ENCODE data around the gene THRB. TPM values are rescaled to one million over a fixed set of nuclear protein-coding genes. Genes with fewer than 3 reads are reported as not detected.

THRB gene
- total and polyA plus RNA-seq, 2 donors (not counting 3 experiments of a cell fraction or from before 2014, with no cell fraction given) = 0.06 TPM; not detected in 1

- TF ChIP-seq POLR2AphosphoS5 (IDR thresholded peaks at IDR 0.05; ENCODE audit: insufficient read depth, low read depth, low read length) (no peak), GATA2 (IDR thresholded peaks at IDR 0.05; ENCODE audit: insufficient read depth, insufficient read length, low read depth, low read length) (no peak), MAX (IDR thresholded peaks at IDR 0.05; ENCODE audit: insufficient read depth, insufficient read length) (no peak), EZH2 (IDR thresholded peaks at IDR 0.05; ENCODE audit: borderline replicate concordance, low read depth, low read length, severe bottlenecking) (no peak), JUN (IDR thresholded peaks at IDR 0.05; ENCODE audit: borderline replicate concordance, insufficient read depth, insufficient read length, low read depth) (no peak), FOS (IDR thresholded peaks at IDR 0.05; ENCODE audit: borderline replicate concordance, insufficient read depth, low read length) (no peak), CTCF (IDR thresholded peaks at IDR 0.05; ENCODE audit: extremely low read depth in 1 of 2, insufficient read depth in 1 of 2, low read depth in 1 of 2, low read length in 2 of 2) (no peak), MYC (IDR thresholded peaks at IDR 0.05; ENCODE audit: low read depth, low read length) (no peak), POLR2A (IDR thresholded peaks at IDR 0.05; ENCODE audit: low read depth, low read length) (no peak)
- intact Hi-C loops (cut with micrococcal nuclease) (no loop called here), dilution Hi-C loops (cut with MboI; ENCODE audit: extremely low pct_ligation_motif_present, low sequenced_read_pairs) (no loop called here)
- Histone ChIP-seq H3K9me3 (replicated peaks; ENCODE audit: control insufficient read depth, insufficient read depth, low read length) (no peaks in the 10 kb centered on the region), H3K4me2 (ENCODE audit: insufficient read depth, low read length) (no peak overlapping the region), H3K9ac (replicated peaks; ENCODE audit: extremely low read depth, insufficient read depth, low read length) (no peak overlapping the region), H2AFZ (ENCODE audit: low read depth, low read length) (no peak overlapping the region), H3K36me3 (ENCODE audit: control insufficient read depth in 2 of 2, extremely low read depth in 1 of 2, insufficient read depth in 2 of 2, low read length in 2 of 2) (no peaks in the 10 kb centered on the region), H3K4me3 (replicated peaks in 1 of 3; ENCODE audit: insufficient read depth in 1 of 3, low read depth in 1 of 3, low read length in 3 of 3) (no peak overlapping the region), H3K4me1 (ENCODE audit: control insufficient read depth, extremely low read depth, insufficient read depth, low read length) (no peaks in the 10 kb centered on the region), H3K9me1 (replicated peaks; ENCODE audit: control insufficient read depth, extremely low read depth, insufficient read depth, low read length) (no peaks in the 10 kb centered on the region), H3K27me3 (ENCODE audit: control insufficient read depth in 2 of 2, insufficient read depth in 2 of 2, low read length in 2 of 2) (no peaks in the 10 kb centered on the region), H3K79me2 (ENCODE audit: control insufficient read depth, insufficient read depth, low read length) (no peaks in the 10 kb centered on the region), H3K27ac (ENCODE audit: insufficient read depth, low read depth, low read length) (no peak overlapping the region), H4K20me1 (replicated peaks; ENCODE audit: control insufficient read depth, extremely low read depth, insufficient read depth, low read length) (no peaks in the 10 kb centered on the region)
- DNase-seq (ENCODE audit: low read depth, low spot score) (no peak), FAIRE-seq (no peak)
- BruUV-seq (replicated peaks) = no TSS peak
- CTCF ChIA-PET = interaction anchor here (0.6 to 4.6 kb wide), 10 partner anchors 12 to 445 kb away, joined by 3 to 23 read pairs (median 4); no protein-coding TSS in a partner anchor
- POLR2A ChIA-PET = interaction anchor here (0.6 kb wide), 1 partner anchor 253 kb away, joined by 3 read pairs; no protein-coding TSS in a partner anchor
Measured at GRCh38 chr3:24258727-24259600, 235.7 kb downstream of the THRB start.

Measured in endothelial cell of umbilical vein (primary cell).